IMR-90 (cell line): ENCODE results near the gene TP53I11.

Experiments
- CEBPB ChIP-seq: IDR thresholded peaks from 2 replicates; pipeline ENCODE4 v1.6.1; 2012; ENCODE audit warnings: low read depth, low read length, improper control_type of control experiment
- CTCF ChIP-seq: conservative IDR thresholded peaks from 2 replicates; pipeline ENCODE4 v1.5.1; 2012; ENCODE audit warnings: mild to moderate bottlenecking, low read depth, low read length, improper control_type of control experiment
- MAZ ChIP-seq: IDR thresholded peaks from 2 replicates; pipeline ENCODE4 v1.6.1; 2012; ENCODE audit warnings: low read depth, mild to moderate bottlenecking, low read length, improper control_type of control experiment, moderate library complexity, borderline replicate concordance
- NFE2L2 ChIP-seq: fragments of 150-350 bp; IDR thresholded peaks from 2 replicates; pipeline ENCODE4 v1.6.1; 2016; ENCODE audit warnings: low read depth, mild to moderate bottlenecking, low read length
- POLR2A ChIP-seq: IDR thresholded peaks from 2 replicates; pipeline ENCODE4 v1.6.1; 2012; ENCODE audit warnings: mild to moderate bottlenecking, low read depth, low read length
- RAD21 ChIP-seq: IDR thresholded peaks from 2 replicates; pipeline ENCODE4 v1.6.1; 2012; ENCODE audit warnings: low read length, improper control_type of control experiment
- USF2 ChIP-seq: fragments of 150-350 bp; IDR thresholded peaks from 2 replicates; pipeline ENCODE4 v1.6.1; 2017; ENCODE audit warnings: mild to moderate bottlenecking, antibody characterized with exemption, low read length, low read depth

GRCh38 chr11:44993971-44994704, 43.5 kb upstream of the TP53I11 start:
- no peak for TF ChIP-seq RAD21
- no peak for TF ChIP-seq CTCF
- TF ChIP-seq POLR2A = no peak
- TF ChIP-seq CEBPB = no peak
- no peak for TF ChIP-seq NFE2L2
- no peak for TF ChIP-seq USF2
- TF ChIP-seq MAZ = no peak
